B cell (primary cell): ENCODE results near the gene GOLGB1. TPM values are rescaled to one million over a fixed set of nuclear protein-coding genes. Genes with fewer than 3 reads are reported as not detected.

Experiments
- ATAC-seq: fragments of 200-7000 bp; cut with Tn5 transposase; one replicate; pipeline ENCODE4 v1.10.0; 2021; ENCODE audit warnings: low read depth, mild to moderate bottlenecking, moderate number of reproducible peaks, moderate library complexity
- CTCF ChIA-PET: fragments of 350-600 bp; sonication (Branson Sonifier 250); formaldehyde crosslinking; loops from one replicate; lab custom pipeline; 2021; ENCODE audit warnings: antibody characterized with exemption, inconsistent platforms; lab: Charles Lee
- POLR2A ChIA-PET: fragments of 350-600 bp; sonication (Branson Sonifier 250); formaldehyde crosslinking; loops from one replicate; lab custom pipeline; 2021; ENCODE audit warnings: antibody characterized with exemption; lab: Charles Lee
- DNase-seq: peaks from one replicate; pipeline ENCODE4 v3.0.0; 2013
- H2AFZ ChIP-seq: 2 replicates; pipeline ENCODE4 v1.6.1; 2012; ENCODE audit warnings: mild to moderate bottlenecking, low read depth, low read length; ENCODE audit not compliant: insufficient read depth, poor library complexity, severe bottlenecking
- H3K27ac ChIP-seq, 2 donors: 1 replicate in 1 of 2; 2 replicates in 1 of 2; pipeline ENCODE4 v1.5.1; 2012 to 2013; ENCODE audit warnings: low read length in 2 of 2, mild to moderate bottlenecking in 2 of 2, moderate library complexity in 1 of 2
- H3K27me3 ChIP-seq, 4 experiments: fragments of 200-600 bp in 1 of 4; sonication (generic) in 1 of 4; replicated peaks in 1 of 4; 1 replicate in 2 of 4; 2 replicates in 2 of 4; pipeline versions ENCODE4 v1.6.1 to v1.7.0; 2013 to 2016; ENCODE audit warnings: low read length in 3 of 4, mild to moderate bottlenecking in 2 of 4, mixed read lengths in 1 of 4, moderate library complexity in 1 of 4; ENCODE audit not compliant: insufficient read depth in 4 of 4, control insufficient read depth in 3 of 4; ENCODE audit errors: control extremely low read depth in 1 of 4
- H3K36me3 ChIP-seq, 2 experiments: replicated peaks in 1 of 2; 1 replicate in 1 of 2; 2 replicates in 1 of 2; pipeline versions ENCODE4 v1.6.1 to v1.7.1; 2013; ENCODE audit warnings: low read length in 1 of 2; ENCODE audit not compliant: insufficient read depth in 2 of 2, control insufficient read depth in 1 of 2; ENCODE audit errors: control extremely low read depth in 1 of 2, extremely low read depth in 1 of 2
- H3K4me1 ChIP-seq, 2 donors: fragments of 200-600 bp in 1 of 2; sonication (generic) in 1 of 2; 1 replicate in 1 of 2; 2 replicates in 1 of 2; pipeline versions ENCODE4 v1.5.1 to v1.6.1; 2013 to 2017; ENCODE audit warnings: low read length in 2 of 2; ENCODE audit not compliant: control insufficient read depth in 2 of 2, insufficient read depth in 2 of 2
- H3K4me2 ChIP-seq: replicated peaks from 2 replicates; pipeline ENCODE3; 2012; ENCODE audit warnings: mild to moderate bottlenecking, low read depth, low read length; ENCODE audit not compliant: poor library complexity, severe bottlenecking
- H3K4me3 ChIP-seq, 5 experiments: fragments of 200-600 bp in 1 of 5; sonication (generic) in 1 of 5; 1 replicate in 3 of 5; 2 replicates in 2 of 5; pipeline versions ENCODE4 v1.5.1 to v1.7.0; 2011 to 2016; ENCODE audit warnings: low read length in 4 of 5, mild to moderate bottlenecking in 4 of 5, low read depth in 2 of 5, control low read depth in 1 of 5, moderate library complexity in 1 of 5; ENCODE audit not compliant: insufficient read depth in 1 of 5; ENCODE audit errors: control extremely low read depth in 1 of 5, extremely low read depth in 1 of 5
- H3K79me2 ChIP-seq: fragments of 200-600 bp; sonication (generic); one replicate; pipeline ENCODE4 v1.6.0; 2016; ENCODE audit warnings: low read length; ENCODE audit not compliant: control insufficient read depth, insufficient read depth
- H3K9ac ChIP-seq: fragments of 200-600 bp; sonication (generic); 2 replicates; pipeline ENCODE4 v1.6.1; 2017; ENCODE audit warnings: mild to moderate bottlenecking, low read length, moderate library complexity
- H3K9me3 ChIP-seq, 3 donors: one replicate each; pipeline versions ENCODE4 v1.6.1 to v1.7.1; 2013; ENCODE audit warnings: low read length in 2 of 3; ENCODE audit not compliant: control insufficient read depth in 2 of 3, insufficient read depth in 1 of 3; ENCODE audit errors: control extremely low read depth in 1 of 3
- H4K20me1 ChIP-seq: 2 replicates; pipeline ENCODE4 v1.6.0; 2012; ENCODE audit warnings: mild to moderate bottlenecking, low read length; ENCODE audit not compliant: insufficient read depth, control insufficient read depth, poor library complexity, severe bottlenecking
- H3K27ac Mint-ChIP-seq: one replicate; pipeline ENCODE4 v1.8.0; 2021; ENCODE audit warnings: mixed read lengths
- H3K27me3 Mint-ChIP-seq: one replicate; pipeline ENCODE4 v1.8.0; 2021; ENCODE audit warnings: mixed read lengths
- H3K4me1 Mint-ChIP-seq: one replicate; pipeline ENCODE4 v1.8.0; 2021; ENCODE audit warnings: mixed read lengths
- H3K4me3 Mint-ChIP-seq: one replicate; pipeline ENCODE4 v1.8.0; 2021; ENCODE audit warnings: mixed read lengths
- H3K9me3 Mint-ChIP-seq: one replicate; pipeline ENCODE4 v1.8.0; 2022; ENCODE audit warnings: mixed read lengths; ENCODE audit not compliant: insufficient read depth
- EZH2 ChIP-seq: IDR thresholded peaks from 2 replicates; pipeline ENCODE4 v1.6.1; 2012; ENCODE audit warnings: borderline replicate concordance, low read depth, mild to moderate bottlenecking, moderate library complexity, low read length; ENCODE audit not compliant: insufficient read depth, poor library complexity, severe bottlenecking
- WGBS: methylation state at CpG from one replicate; pipeline ENCODE4 v1.1.5; 2013; ENCODE audit warnings: missing lambda C conversion rate; ENCODE audit not compliant: insufficient coverage; 5-methylcytosine and 5-hydroxymethylcytosine counted together
- intact Hi-C: fragments of 100-400 bp; cut with micrococcal nuclease; formaldehyde crosslinking; loops from one replicate; pipeline ENCODE4 v1.10.0; 2022
- polyA plus RNA-seq: library from polyadenylated mRNA; depleted of rRNA; stranded (reverse); fragments of >200 nt; gene quantifications from 2 replicates; pipeline ENCODE4 v1.2.3, GENCODE V29; 2012
- total RNA-seq, 2 donors: library from RNA; stranded (reverse); fragments of 120-200 nt in 1 of 2; gene quantifications; 1 replicate in 1 of 2; 2 replicates in 1 of 2; pipeline versions ENCODE4 v1.2.3 to v1.2.4, GENCODE V29; 2013 to 2022
- TF ChIP-seq, protein P1 (sequence below): fragments of 200-600 bp; IDR thresholded peaks from one replicate; pipeline ENCODE4 v1.8.0; 2022; ENCODE audit warnings: antibody characterized with exemption, mild to moderate bottlenecking

Gene GOLGB1
- total and polyA plus RNA-seq, 2 donors (not counting 1 experiment from before 2014, with no cell fraction given), result 6.2 to 58.7 TPM

DNA sequence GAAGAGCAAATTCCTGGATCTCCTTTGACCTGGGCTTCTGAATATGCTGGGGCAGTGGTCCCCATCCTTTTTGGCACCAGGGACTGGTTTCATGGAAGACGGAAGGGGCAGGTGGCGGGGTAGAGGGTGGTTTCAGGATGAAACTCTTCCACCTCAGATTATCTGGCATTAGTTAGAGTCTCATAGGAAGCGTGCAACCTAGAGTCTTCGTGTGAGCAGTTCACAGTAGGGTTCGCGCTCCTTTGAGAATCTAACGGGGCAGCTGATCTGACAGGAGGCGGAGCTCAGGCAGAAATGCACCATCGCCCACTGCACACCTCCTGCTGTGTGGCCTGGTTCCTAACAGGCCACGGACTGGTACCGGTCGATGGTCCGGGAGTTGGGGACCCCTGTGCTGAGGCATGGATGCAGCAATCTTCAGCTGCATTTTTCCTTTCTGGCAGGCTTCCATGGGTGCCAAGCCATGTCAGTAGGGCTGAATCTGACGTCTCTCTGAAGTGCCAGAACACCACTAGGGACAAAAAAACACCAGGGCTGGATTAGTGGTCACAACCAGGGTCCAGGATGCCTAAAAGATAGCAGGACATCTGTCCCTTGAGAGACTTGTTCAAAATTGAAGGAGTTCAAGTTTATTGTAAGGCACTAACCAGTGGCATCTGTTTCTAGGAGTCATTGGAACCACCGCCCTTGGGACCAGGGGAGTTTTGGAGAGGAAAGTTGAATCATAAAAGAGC lies 8.4 kb upstream of the GOLGB1 start:
- Mint-ChIP-seq H3K9me3 (no peaks in the 10 kb centered on the region), H3K4me1 (peaks cover 19% of the 10 kb centered on the region), H3K4me3 (no peak overlapping the region), H3K27ac (no peak overlapping the region), H3K27me3 (no peaks in the 10 kb centered on the region)
- Histone ChIP-seq H3K27me3 (no peaks in the 10 kb centered on the region), H3K4me3 (no peak overlapping the region), H4K20me1 (no peaks in the 10 kb centered on the region), H3K4me2 (no peak overlapping the region), H3K9ac (no peak overlapping the region), H2AFZ (no peak overlapping the region), H3K4me1 (peaks cover 8 to 12% of the 10 kb centered on the region in 2 donors), H3K79me2 (no peaks in the 10 kb centered on the region), H3K9me3 (no peaks in the 10 kb centered on the region), H3K36me3 (no peaks in the 10 kb centered on the region), H3K27ac (no peak overlapping the region)
- ChIA-PET POLR2A (no interaction called here), CTCF (no interaction called here)
- no peak for TF ChIP-seq EZH2
- TF ChIP-seq, protein P1, sequence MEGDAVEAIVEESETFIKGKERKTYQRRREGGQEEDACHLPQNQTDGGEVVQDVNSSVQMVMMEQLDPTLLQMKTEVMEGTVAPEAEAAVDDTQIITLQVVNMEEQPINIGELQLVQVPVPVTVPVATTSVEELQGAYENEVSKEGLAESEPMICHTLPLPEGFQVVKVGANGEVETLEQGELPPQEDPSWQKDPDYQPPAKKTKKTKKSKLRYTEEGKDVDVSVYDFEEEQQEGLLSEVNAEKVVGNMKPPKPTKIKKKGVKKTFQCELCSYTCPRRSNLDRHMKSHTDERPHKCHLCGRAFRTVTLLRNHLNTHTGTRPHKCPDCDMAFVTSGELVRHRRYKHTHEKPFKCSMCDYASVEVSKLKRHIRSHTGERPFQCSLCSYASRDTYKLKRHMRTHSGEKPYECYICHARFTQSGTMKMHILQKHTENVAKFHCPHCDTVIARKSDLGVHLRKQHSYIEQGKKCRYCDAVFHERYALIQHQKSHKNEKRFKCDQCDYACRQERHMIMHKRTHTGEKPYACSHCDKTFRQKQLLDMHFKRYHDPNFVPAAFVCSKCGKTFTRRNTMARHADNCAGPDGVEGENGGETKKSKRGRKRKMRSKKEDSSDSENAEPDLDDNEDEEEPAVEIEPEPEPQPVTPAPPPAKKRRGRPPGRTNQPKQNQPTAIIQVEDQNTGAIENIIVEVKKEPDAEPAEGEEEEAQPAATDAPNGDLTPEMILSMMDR, result no peak
- DNase-seq (no peak), ATAC-seq (no peak)
- intact Hi-C loops, result no loop called here
- 95% methylated on average over 13 of the region's 15 CpGs for WGBS

DNA sequence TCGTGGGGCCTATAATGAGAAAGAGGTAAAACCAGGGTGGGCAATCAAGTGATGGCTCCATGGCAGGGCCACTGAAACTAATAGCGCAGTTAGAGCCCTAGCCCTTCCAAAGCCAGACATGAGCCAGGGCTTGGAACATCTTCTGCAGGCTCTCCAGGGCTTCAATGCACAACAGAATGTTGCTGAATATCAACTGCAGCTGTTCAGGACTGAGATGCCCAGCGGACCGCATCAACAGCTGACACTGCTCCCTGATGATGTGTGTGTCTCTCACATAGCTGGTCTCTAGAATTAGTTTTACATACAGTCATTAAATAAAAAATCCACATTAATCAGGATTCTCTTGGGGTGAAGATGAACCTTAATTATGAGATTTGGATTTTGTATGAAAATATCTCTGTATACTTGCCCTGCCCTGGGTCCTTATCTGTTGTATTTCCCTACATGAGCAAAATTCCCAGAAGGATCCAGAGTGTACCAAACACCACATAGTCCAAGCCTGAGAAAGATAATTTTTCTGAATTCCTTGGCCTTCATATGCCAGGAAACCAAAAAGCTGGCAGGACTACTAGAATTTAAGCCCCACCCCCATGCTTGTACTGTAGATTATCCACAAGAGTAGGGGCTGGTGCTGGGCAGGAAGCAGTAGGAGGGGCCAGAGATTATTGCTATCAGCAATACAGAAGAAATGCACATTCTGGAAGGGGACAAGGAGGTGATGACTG lies 7.7 kb upstream of the GOLGB1 start:
- ChIA-PET POLR2A (no interaction called here), CTCF (no interaction called here)
- intact Hi-C loops, result no loop called here
- no peaks in the 10 kb centered on the region for H4K20me1 ChIP-seq
- H3K27ac ChIP-seq, result no peak overlapping the region
- H3K27me3 Mint-ChIP-seq, result no peaks in the 10 kb centered on the region
- no peak overlapping the region for H3K9ac ChIP-seq
- no peaks in the 10 kb centered on the region for H3K36me3 ChIP-seq
- H3K4me3 Mint-ChIP-seq, result no peak overlapping the region
- no peaks in the 10 kb centered on the region for H3K9me3 ChIP-seq
- H2AFZ ChIP-seq, result no peak overlapping the region
- DNase-seq (no peak), ATAC-seq (no peak)
- H3K27ac Mint-ChIP-seq, result no peak overlapping the region
- H3K27me3 ChIP-seq, result no peaks in the 10 kb centered on the region
- H3K4me2 ChIP-seq, result no peak overlapping the region
- peaks cover 19% of the 10 kb centered on the region for H3K4me1 Mint-ChIP-seq
- H3K79me2 ChIP-seq, result no peaks in the 10 kb centered on the region
- no peak for TF ChIP-seq EZH2
- TF ChIP-seq, protein P1, result no peak
- no peak overlapping the region for H3K4me3 ChIP-seq
- H3K9me3 Mint-ChIP-seq, result no peaks in the 10 kb centered on the region
- 96% methylated on average over 3 of the region's 4 CpGs for WGBS
- H3K4me1 ChIP-seq, result peaks cover 8 to 12% of the 10 kb centered on the region in 2 donors
